Stimulated activated CD4-positive, alpha-beta T cell treated with anti-CD3 and anti-CD28 coated beads, Interleukin-2, amount 100 ng/mL, for 4 hours (primary cell): ENCODE measurements around the gene CT47A7.
"Not testable (repeated sequence)": the region's sequence is repeated elsewhere in the genome, so short reads cannot be mapped to it uniquely, and the experiment has no call there.

Experiments
- DNase-seq: peaks from one replicate; pipeline ENCODE4 v3.0.0-alpha.2; 2020; ENCODE audit warnings: low read depth

Gene CT47A7

DNA sequence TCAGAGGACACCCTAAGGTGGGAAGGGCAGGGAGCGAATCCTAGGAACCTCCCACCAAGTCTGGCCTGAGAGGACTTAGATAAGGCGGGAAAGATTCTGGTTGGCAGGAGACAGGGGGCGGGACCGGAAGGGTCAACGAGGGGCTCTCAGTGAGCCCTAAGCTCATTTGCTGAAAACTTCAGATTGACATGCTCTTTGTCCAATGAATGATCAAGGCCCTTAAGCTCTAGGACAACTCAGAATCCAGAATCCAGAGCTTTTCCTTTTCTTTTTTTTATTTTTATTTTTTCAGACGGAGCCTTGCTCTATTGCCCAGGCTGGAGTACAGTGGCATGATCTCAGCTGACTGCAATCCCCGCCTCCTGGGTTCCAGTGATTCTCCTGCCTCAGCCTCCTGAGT, at the start of gene CT47A7:
TSS of gene CT47A7 (minus strand) at position 101 of the 400 bp plus-strand sequence. CDS start 255 bp downstream, outside the sequence.
- not testable (repeated sequence) for DNase-seq

DNA sequence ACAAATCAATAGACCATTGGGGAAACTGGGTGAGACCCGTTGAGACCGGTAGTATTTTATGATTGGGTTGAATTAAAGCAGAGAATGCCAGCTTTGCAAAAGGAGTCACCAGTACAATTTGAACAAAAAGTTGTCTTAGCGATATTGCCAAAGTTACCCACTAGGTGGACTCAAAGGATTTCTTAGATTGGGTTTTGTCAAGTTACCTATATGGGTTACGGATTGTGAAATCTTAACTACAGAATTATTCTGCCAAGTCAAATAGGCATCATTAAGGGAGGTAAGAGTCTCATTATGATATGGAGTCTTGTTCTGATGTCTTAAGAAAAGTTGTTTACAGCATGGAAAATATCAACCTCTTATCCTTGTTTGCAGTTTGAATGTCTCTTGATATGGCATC, 44.2 kb upstream of the CT47A7 start:
- no peak for DNase-seq

DNA sequence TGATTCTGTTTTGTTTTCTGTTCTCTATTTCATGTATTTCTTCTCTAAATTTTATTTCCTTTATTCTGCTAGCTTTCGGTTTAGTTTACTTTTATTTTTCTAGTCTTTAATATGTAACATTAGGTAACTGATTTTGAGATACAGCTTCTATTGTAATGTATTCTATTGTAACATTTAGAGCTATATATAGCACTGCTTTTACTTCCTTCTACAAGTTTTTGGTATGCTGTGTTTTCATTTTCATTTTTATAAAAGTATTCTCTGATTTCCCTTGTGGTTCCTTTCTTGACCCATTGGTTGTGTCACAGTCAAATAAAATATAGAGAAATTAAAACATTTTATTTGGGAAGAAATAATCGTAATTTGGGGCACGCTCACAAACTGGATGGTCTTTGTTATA, 43.0 kb upstream of the CT47A7 start:
- no peak for DNase-seq

DNA sequence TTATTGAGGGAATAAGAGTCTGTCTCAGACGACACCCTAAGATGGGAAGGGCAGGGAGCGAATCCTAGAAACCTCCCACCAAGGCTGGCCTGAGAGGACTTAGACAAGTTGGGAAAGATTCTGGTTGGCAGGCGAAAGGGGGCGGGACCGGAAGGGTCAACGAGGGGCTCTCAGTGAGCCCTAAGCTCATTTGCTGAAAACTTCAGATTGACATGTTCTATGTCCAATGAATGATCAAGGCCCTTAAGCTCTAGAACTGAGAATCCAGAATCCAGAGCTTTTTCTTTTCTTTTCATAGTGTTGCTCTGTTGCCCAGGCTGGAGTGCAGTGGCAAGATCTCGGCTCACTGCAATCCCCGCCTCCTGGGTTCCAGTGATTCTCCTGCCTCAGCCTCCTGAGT, 29.3 kb upstream of the CT47A7 start, which contains the start of gene CT47A1:
TSS of gene CT47A1 (minus strand) at position 101 of the 400 bp plus-strand sequence. CDS start 231 bp downstream, outside the sequence.
- DNase-seq, result not testable (repeated sequence)
